Astrocyte of the hippocampus (primary cell): ENCODE measurements around the gene SPSB1.

Experiments used
- DNase-seq: peaks from one replicate; pipeline ENCODE4 v3.0.0; 2011; ENCODE audit warnings: low read depth, low spot score

The SPSB1 gene

GRCh38 chr1:9317591-9318417 is 25.1 kb downstream of the SPSB1 start:
- DNase-seq = peak; percentile 69

- no peak for DNase-seq
Measured at GRCh38 chr1:9319208-9319788, 26.6 kb downstream of the SPSB1 start.

GRCh38 chr1:9319789-9320519 is 27.3 kb downstream of the SPSB1 start:
- DNase-seq = no peak

DNA sequence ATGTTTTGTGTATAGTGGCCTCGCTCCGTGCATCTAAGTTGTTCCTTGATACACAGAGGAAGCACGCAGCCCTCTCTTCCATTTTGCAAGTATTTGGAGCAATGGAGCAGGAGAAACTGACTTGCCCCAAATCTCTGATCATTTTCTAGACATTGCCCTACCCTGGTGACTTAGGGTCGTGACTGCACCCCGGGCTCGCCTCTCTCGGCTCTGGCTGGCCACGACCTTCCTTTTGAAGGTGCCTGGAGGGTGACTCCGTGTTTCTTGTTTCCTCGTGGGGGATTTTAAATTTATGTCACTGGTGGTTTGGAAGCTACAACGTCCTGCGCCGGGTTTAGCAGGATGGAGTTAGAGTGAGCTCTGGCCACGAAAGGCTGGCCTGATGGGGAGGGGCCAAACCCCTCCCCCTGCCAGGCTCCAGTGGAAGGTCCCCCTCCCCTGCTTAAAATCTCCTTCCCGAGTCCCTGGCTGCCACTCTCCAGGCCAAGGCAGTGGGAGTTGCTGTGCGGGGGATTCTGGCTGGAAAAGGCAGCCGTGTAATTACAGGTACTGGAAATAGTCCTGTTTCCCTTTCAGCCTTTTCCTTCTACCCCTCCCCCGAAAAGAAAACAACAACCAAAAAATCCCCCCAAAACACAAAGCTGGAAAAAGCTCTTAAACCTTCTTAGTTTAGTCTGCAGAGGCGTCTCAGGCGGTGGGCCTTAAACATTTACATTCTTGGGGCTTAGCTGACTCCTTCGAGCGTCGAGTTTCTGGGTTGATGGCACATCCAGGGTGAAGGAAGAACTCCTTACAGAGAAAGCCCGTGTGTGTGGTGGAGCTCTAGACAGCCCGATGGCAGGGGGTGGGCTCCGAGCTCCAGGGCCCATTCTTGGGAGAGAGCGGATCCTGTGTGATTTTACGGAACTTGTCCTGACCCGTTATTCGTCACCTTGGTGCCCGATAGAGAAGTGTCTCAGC is 28.1 kb downstream of the SPSB1 start:
- no peak for DNase-seq

- peak; percentile 77 for DNase-seq
Measured at GRCh38 chr1:9321480-9321849, 28.8 kb downstream of the SPSB1 start.

DNA sequence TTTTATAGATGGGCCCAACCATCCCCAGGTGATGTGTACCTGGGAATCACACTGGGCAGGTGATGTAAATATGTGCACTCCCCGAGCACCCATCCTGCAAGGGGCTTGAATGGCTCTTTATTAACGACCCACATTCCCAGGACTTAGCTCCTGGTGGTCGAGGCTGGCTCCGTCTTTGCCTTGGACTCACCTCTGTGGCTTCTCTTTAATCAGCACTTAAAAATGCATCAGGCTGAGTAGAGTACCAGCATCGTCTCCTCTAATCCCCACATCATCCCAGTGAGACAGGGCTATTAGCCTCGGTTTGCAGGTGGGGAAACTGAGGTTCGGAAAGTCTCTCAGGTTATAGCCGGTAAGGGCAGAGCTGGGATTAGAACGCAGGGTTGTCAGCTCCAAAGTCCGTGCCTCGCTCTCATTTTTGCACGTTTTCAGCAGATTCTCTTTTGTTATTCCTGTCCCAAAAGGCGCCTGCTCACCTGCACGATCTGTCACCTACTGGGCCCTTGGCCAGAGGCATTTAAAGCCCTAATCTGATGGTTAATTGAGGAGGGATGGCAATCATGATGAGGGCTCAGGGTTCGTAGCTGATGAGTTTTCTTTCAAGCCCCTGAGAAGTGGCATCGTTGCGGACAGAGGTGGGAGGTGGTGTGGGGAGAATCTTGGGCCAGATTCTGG is 29.4 kb downstream of the SPSB1 start:
- no peak for DNase-seq

GRCh38 chr1:9322661-9323244 is 30.1 kb downstream of the SPSB1 start:
- no peak for DNase-seq

GRCh38 chr1:9324246-9325096 is 31.8 kb downstream of the SPSB1 start:
- DNase-seq = no peak

DNA sequence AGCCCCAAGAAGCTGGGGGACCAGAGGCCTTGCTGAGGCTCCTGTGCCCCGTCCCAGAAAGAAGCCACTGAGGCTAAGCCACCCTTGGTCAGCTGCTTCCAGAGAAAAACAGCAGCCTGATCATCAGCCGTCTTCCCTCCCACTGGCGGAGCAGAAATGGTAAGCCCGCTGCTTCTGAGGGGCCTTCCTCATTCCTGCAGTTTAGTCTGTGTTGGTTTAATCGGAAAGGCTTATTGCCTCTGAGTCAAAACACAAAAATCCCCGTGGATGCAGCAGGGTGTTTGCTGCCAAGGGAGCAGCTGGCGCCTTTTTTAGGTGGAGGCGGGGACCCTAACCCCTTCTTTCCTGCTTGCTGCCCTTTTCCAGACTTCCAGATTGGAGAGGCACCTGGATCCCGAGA is 33.9 kb downstream of the SPSB1 start:
- peak; percentile 85 for DNase-seq

- DNase-seq = no peak
Measured at GRCh38 chr1:9328201-9328600, 35.5 kb downstream of the SPSB1 start.

GRCh38 chr1:9328715-9329114 is 36.0 kb downstream of the SPSB1 start:
- no peak for DNase-seq

- DNase-seq = no peak
Measured at GRCh38 chr1:9331016-9331415, 38.3 kb downstream of the SPSB1 start.

DNA sequence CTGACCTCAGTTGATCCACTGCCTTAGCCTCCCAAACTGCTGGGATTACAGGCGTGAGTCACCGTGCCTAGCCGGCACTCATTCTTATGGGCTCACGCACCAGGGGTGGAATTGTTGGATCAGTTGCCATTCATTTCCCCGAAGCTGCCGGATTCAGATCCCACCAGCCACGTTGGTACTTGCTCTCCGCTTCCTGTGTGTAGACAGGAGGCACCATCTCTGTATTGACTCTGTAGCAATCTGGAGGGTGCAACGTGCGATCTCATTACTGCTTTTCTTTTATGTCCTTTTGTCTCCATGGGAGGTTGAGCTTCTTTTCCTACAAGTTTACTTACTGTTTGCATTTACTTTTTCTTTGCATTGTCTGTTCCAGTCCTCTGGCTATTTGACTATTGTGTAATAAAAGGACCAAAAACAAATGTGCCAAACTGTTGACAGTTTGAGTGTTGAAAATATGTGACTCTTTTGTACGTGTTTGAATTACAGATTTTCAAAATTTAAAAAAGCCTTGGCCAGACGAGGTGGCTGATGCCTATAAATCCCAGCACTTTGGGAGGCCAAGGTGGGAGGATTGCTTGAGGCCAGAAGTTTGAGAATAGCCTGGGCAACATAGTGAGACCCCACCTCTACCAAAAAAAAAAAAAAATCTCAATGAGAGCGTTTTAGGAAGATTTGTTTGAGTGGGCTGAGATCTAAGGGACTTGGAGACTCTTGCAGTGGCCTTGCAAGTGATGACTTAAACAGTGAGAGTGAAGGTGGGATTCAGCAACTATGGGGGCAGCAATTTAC is 39.1 kb downstream of the SPSB1 start:
- no peak for DNase-seq

GRCh38 chr1:9332513-9333143 is 39.9 kb downstream of the SPSB1 start:
- no peak for DNase-seq

DNA sequence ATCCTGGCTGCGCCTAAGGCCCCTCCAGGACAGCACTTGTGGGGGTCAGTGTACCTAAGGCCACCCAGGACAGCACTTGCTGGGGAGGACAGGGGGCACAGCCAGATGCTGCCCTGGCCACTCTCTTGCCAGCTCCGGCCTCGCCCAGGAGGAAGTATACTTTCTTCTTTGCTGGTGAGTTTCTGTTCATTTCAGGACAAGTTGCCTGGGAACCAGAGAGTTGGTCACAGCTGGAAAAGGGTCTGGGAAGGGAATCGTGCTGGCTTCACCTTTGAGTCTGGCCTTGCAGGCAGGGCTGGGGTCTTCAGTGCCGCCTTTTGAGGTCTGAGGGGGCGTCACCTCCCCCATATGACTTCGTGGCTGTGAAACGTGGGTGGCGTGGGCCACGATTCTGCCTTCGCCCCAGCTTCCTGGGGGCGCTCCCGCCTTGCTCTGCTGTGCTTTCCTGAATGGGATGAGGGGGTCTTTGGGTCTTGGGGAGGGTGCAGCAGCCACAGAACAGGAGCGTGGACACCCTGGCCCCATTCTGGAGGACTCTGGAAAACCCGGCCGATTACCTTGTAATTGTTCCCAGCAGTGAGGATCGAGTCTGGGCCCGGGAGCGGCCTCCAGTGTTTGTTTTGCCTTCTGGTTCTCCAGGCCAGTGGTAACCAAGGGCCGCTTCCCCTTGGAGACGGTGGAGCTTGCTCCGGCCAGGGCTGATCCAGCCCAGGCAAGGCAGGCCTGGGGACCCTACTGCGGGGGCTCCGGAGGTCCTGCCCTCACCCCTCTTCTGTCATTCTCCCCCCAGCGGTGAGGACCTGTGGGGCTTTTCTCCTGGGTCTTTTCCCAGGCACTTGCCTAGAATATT is 45.9 kb downstream of the SPSB1 start:
- no peak for DNase-seq

DNA sequence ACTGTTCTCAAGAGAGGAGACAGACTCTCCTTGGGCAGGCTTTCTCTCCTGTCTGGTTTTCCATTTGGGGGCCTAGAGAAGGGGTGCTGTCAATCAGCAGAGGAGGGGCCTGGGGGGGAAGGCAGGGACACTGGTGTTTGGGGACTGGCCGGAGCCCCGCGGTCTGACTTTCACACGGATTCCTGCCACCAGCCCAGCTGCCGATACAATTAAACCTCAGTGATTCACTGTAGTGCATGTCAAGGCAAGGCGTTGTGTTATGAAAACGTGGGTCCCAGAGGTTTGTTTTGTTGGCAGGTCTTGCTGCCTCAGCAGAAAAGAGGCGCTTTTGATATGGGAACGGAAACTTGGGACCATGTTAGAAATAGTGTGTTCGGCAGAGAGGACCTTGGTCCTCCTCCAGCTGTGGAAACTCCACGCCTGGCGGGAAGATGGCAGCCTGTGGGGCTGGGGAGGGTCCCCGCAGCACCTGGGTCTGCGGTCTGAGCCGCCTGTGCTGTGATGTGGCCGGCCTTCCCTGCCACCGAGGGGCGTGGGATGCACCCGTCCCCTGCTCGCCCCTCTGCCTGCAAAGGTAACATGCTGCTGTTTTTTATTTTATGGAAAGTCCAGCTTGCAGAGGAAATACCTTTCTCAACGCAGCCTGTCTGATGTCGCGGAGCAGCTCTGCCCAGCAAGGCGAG is 47.6 kb downstream of the SPSB1 start:
- peak; percentile 47 for DNase-seq

- no peak for DNase-seq
Measured at GRCh38 chr1:9340864-9341263, 48.2 kb downstream of the SPSB1 start.
